Activated B cell treated with CpG ODN at 0.5 μM for 24 hours (primary cell): ENCODE data around the gene SLC6A5. TPM values are rescaled to one million over a fixed set of nuclear protein-coding genes. Genes with fewer than 3 reads are reported as not detected.

Experiments used
- ATAC-seq: fragments of 200-7000 bp; cut with Tn5 transposase; one replicate; pipeline ENCODE4 v1.10.0; 2021; ENCODE audit warnings: low read depth, mild to moderate bottlenecking, moderate library complexity
- CTCF ChIA-PET: fragments of 350-600 bp; sonication (Branson Sonifier 250); formaldehyde crosslinking; loops from one replicate; lab custom pipeline; 2021; ENCODE audit warnings: antibody characterized with exemption; lab: Charles Lee
- POLR2A ChIA-PET: fragments of 350-600 bp; sonication (Branson Sonifier 250); formaldehyde crosslinking; loops from one replicate; lab custom pipeline; 2021; ENCODE audit warnings: antibody characterized with exemption; lab: Charles Lee
- DNase-seq: peaks from one replicate; pipeline ENCODE4 v3.0.0; 2022
- H3K27ac Mint-ChIP-seq: one replicate; pipeline ENCODE4 v1.8.0; 2020; ENCODE audit warnings: mixed read lengths
- H3K27me3 Mint-ChIP-seq: one replicate; pipeline ENCODE4 v1.8.0; 2021; ENCODE audit warnings: mixed read lengths
- H3K36me3 Mint-ChIP-seq: one replicate; pipeline ENCODE4 v1.8.0; 2021; ENCODE audit warnings: low read depth, mixed read lengths
- H3K4me1 Mint-ChIP-seq: one replicate; pipeline ENCODE4 v1.8.0; 2021; ENCODE audit warnings: mixed read lengths
- H3K4me3 Mint-ChIP-seq: one replicate; pipeline ENCODE4 v1.8.0; 2020; ENCODE audit warnings: mild to moderate bottlenecking, mixed read lengths
- H3K9me3 Mint-ChIP-seq: one replicate; pipeline ENCODE4 v1.8.0; 2020; ENCODE audit warnings: mixed read lengths
- intact Hi-C: fragments of 100-400 bp; cut with micrococcal nuclease; formaldehyde crosslinking; loops from one replicate; pipeline ENCODE4 v1.15.1; 2024
- total RNA-seq: library from RNA; stranded (reverse); gene quantifications from 2 replicates; pipeline ENCODE4 v1.2.3, GENCODE V29; 2022
- TF ChIP-seq, protein P1 (sequence below): fragments of 200-600 bp; IDR thresholded peaks from one replicate; pipeline ENCODE4 v1.8.0; 2022; ENCODE audit warnings: antibody characterized with exemption, mild to moderate bottlenecking

SLC6A5 gene
- total RNA-seq, 1 donor from 2014 or later, result not detected

DNA sequence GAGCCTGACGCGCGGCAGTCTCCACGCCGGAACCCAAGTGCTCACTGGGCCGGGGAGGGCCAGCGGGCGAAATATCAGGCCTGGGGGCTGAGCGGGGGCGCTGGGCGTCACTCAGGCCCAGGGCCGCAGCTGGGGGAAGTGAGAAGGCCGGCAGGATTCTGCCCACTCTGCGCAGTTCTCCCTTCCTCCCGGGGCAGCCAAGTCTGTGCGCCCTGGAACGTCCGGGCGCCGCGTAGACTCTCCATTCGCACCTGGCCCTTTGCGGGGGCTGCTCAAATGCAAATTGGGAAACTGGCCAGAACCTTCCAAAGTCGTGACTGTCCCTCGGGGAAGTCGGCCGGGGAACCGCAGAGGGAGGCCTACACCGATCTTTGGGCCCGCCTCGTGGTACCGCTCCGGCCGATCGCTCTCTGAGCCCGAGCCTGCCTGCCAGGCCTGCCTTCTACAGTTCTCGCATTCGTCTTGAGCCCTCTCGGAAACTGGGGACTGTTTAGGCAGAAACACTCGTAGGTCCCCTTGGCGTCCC lies 2.2 kb upstream of the SLC6A5 start:
- Mint-ChIP-seq H3K27ac (no peak overlapping the region), H3K4me1 (peaks cover 7% of the 10 kb centered on the region), H3K36me3 (no peaks in the 10 kb centered on the region), H3K27me3 (peaks cover 73% of the 10 kb centered on the region), H3K4me3 (no peak overlapping the region), H3K9me3 (no peaks in the 10 kb centered on the region)
- no peak for DNase-seq
- no peak for ATAC-seq
- intact Hi-C loops, result no loop called here
- TF ChIP-seq, protein P1, sequence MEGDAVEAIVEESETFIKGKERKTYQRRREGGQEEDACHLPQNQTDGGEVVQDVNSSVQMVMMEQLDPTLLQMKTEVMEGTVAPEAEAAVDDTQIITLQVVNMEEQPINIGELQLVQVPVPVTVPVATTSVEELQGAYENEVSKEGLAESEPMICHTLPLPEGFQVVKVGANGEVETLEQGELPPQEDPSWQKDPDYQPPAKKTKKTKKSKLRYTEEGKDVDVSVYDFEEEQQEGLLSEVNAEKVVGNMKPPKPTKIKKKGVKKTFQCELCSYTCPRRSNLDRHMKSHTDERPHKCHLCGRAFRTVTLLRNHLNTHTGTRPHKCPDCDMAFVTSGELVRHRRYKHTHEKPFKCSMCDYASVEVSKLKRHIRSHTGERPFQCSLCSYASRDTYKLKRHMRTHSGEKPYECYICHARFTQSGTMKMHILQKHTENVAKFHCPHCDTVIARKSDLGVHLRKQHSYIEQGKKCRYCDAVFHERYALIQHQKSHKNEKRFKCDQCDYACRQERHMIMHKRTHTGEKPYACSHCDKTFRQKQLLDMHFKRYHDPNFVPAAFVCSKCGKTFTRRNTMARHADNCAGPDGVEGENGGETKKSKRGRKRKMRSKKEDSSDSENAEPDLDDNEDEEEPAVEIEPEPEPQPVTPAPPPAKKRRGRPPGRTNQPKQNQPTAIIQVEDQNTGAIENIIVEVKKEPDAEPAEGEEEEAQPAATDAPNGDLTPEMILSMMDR, result no peak
- POLR2A ChIA-PET, result no interaction called here
- CTCF ChIA-PET, result no interaction called here

DNA sequence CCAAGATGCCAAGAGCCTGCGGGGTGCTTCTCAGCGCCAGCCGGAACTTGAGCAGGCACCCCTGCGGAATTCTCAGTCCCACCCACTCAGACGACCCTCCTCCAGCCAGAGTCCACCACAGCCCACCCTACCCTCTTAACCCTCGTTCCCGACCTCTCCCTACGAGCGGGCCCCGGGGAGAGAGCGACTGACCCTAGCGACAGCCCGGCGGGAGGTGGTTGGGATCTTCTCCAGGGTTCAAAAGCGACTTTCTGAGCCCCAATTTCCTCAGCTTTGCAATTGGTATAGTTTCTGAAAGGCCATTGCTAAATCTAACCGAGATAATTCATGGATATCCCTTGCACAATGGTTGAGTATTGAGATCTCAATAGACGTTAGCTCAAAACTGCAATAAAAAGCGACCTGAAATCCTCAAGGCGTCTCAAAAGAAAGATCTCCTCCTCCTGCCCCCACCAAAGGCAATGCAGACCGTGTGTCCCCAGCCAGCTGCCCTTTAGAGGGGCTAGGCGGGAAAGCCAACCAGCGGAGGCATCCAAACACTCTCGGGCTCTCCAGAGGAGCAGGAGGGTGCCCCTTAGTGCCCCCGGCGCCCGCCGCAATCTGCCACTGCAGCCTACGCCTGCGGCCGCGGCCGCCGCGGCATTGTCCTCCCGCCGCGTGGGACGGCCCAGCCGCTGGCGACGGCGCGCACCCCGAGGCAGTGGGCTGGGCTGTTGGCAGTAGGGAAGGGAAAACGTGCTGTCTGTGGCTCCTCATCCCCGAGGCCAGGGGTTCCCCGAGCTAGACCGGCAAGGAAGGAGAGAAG lies 1.5 kb upstream of the SLC6A5 start:
- ChIA-PET POLR2A (no interaction called here), CTCF (interaction anchor here (0.6 to 1.2 kb wide), 2 partner anchors 11 to 12 kb away, joined by 3 to 4 read pairs; no protein-coding TSS in a partner anchor)
- intact Hi-C loops, result no loop called here
- no peak for DNase-seq
- no peaks in the 10 kb centered on the region for H3K9me3 Mint-ChIP-seq
- H3K36me3 Mint-ChIP-seq, result no peaks in the 10 kb centered on the region
- TF ChIP-seq, protein P1, result no peak
- peaks cover 7% of the 10 kb centered on the region for H3K4me1 Mint-ChIP-seq
- ATAC-seq, result no peak
- no peak overlapping the region for H3K4me3 Mint-ChIP-seq
- no peak overlapping the region for H3K27ac Mint-ChIP-seq
- H3K27me3 Mint-ChIP-seq, result peaks cover 76% of the 10 kb centered on the region

DNA sequence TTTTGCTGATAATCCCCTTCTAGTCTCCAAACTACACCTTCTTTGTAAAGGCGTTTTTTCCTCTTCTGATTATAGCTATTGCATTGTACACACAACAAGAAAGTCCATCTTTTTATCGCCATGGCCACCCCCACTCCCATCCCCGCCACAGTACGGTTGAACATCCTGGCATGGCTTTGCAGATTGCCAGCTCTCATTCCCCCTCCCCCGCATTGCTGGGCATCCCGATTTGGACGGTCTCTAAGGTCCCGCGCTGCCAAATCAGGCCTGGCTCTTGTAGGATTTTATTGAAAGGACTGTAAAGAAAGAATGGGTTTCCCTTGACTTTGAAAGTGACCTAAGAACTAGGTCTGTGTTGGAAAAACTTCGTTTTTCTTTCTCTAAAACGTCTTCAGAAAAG lies 916 bp upstream of the SLC6A5 start:
- ChIA-PET POLR2A (no interaction called here), CTCF (interaction anchor here (0.6 to 1.2 kb wide), 2 partner anchors 10 to 11 kb away, joined by 3 to 4 read pairs; no protein-coding TSS in a partner anchor)
- Mint-ChIP-seq H3K9me3 (no peaks in the 10 kb centered on the region), H3K27ac (no peak overlapping the region), H3K4me3 (no peak overlapping the region), H3K36me3 (no peaks in the 10 kb centered on the region), H3K4me1 (peaks cover 7% of the 10 kb centered on the region), H3K27me3 (peaks cover 82% of the 10 kb centered on the region)
- no peak for DNase-seq
- intact Hi-C loops, result no loop called here
- TF ChIP-seq, protein P1, result no peak
- no peak for ATAC-seq

DNA sequence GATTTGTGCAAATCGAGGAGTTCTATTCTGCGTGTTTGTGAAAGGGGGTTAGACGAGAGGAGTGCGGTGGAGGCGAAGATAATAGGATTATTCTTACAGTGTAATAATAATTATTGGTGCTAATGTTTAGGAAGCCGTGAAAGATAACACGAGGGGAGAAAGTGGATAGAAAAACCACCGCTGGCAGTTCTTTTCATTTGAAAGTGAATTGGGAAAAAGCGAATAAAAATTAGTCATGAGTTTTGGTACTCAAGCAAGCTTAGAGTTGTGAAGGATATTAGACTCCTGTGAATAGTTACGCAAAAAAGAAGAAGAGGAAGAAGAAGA lies 575 bp downstream of the SLC6A5 start:
- H3K4me3 Mint-ChIP-seq, result no peak overlapping the region
- ATAC-seq (no peak), DNase-seq (no peak)
- TF ChIP-seq, protein P1, result no peak
- H3K9me3 Mint-ChIP-seq, result no peaks in the 10 kb centered on the region
- ChIA-PET POLR2A (no interaction called here), CTCF (no interaction called here)
- intact Hi-C loops, result no loop called here
- H3K36me3 Mint-ChIP-seq, result no peaks in the 10 kb centered on the region
- peaks cover 85% of the 10 kb centered on the region for H3K27me3 Mint-ChIP-seq
- H3K27ac Mint-ChIP-seq, result no peak overlapping the region
- H3K4me1 Mint-ChIP-seq, result peaks cover 7% of the 10 kb centered on the region

DNA sequence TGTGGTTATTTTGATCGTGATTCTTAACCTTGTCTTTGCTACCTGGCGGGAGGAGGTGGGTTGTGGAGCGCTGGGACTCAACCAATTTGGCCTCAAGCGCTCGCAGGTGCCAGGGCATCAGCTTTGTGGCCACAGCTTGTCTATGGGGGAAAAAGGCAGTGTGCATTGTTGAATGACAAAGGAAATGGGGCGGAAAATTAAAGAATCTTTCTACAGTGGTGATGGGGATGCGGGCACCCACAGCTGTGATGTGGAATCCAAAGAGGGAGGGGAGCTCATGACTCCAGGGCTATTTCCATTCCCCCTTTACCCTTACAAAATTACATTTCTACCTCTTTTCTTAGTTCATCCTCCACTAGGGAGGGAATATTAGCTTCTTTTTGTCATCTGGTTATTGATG lies 1.1 kb downstream of the SLC6A5 start:
- H3K36me3 Mint-ChIP-seq, result no peaks in the 10 kb centered on the region
- H3K27ac Mint-ChIP-seq, result no peak overlapping the region
- ChIA-PET POLR2A (no interaction called here), CTCF (no interaction called here)
- no peak overlapping the region for H3K4me3 Mint-ChIP-seq
- H3K4me1 Mint-ChIP-seq, result peaks cover 7% of the 10 kb centered on the region
- ATAC-seq (no peak), DNase-seq (no peak)
- intact Hi-C loops, result no loop called here
- peaks cover 85% of the 10 kb centered on the region for H3K27me3 Mint-ChIP-seq
- TF ChIP-seq, protein P1, result no peak
- no peaks in the 10 kb centered on the region for H3K9me3 Mint-ChIP-seq
